ACC112 (cell line): ENCODE measurements around the gene CAMK2A.

ENCODE experiments used
- H2AFZ ChIP-seq: fragments of 200-600 bp; sonication (generic); one replicate; pipeline ENCODE4 v1.6.0; 2017; ENCODE audit warnings: antibody characterized with exemption, low read length; ENCODE audit not compliant: unreplicated experiment
- H3K27ac ChIP-seq: fragments of 200-600 bp; sonication (generic); 2 replicates; pipeline ENCODE4 v1.5.1; 2014; ENCODE audit warnings: low read depth, mild to moderate bottlenecking, antibody characterized with exemption, low read length, moderate library complexity
- H3K27me3 ChIP-seq: fragments of 200-600 bp; sonication (generic); 2 replicates; pipeline ENCODE4 v1.6.1; 2014; ENCODE audit warnings: mild to moderate bottlenecking, antibody characterized with exemption, low read length, moderate library complexity, mixed read lengths; ENCODE audit not compliant: insufficient read depth
- H3K36me3 ChIP-seq: fragments of 200-600 bp; sonication (generic); 2 replicates; pipeline ENCODE4 v1.6.1; 2016; ENCODE audit warnings: mild to moderate bottlenecking, antibody characterized with exemption, low read length, moderate library complexity, mixed read lengths; ENCODE audit not compliant: insufficient read depth
- H3K4me1 ChIP-seq: fragments of 200-600 bp; sonication (generic); one replicate; pipeline ENCODE4 v1.6.1; 2016; ENCODE audit warnings: low read length, mixed read lengths; ENCODE audit not compliant: insufficient read depth, unreplicated experiment, control insufficient read depth
- H3K4me3 ChIP-seq: fragments of 200-600 bp; sonication (generic); 2 replicates; pipeline ENCODE4 v1.5.1; 2014; ENCODE audit warnings: mild to moderate bottlenecking, low read depth, low read length
- H3K79me2 ChIP-seq: fragments of 200-600 bp; sonication (generic); one replicate; pipeline ENCODE4 v1.6.0; 2016; ENCODE audit warnings: low read length; ENCODE audit not compliant: control insufficient read depth, unreplicated experiment, insufficient read depth

The CAMK2A gene

GRCh38 chr5:150175536-150175935 lies 114.0 kb downstream of the CAMK2A start:
- Histone ChIP-seq H3K27ac (no peak overlapping the region), H3K4me1 (no peaks in the 10 kb centered on the region), H2AFZ (no peak overlapping the region), H3K27me3 (no peaks in the 10 kb centered on the region), H3K36me3 (no peaks in the 10 kb centered on the region), H3K79me2 (no peaks in the 10 kb centered on the region), H3K4me3 (no peak overlapping the region)

DNA sequence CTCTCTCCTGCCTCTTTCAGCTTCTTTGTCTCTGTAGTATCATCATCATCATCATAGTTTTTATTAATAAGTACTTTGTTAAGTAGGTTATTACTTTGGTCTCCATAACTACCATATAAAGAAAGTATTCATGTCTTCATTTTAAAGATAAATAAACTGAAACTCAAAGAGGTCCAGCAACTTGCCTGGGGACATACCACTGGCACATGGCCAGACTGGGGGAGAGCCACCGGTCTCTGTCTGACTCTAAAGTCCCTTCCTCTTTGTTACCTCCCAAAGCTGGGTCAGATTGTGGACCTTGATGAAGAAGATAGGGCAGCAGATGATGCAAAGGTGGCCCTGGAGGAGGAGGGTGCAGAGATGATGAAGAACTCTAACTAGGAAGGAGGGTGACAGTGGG lies 114.5 kb downstream of the CAMK2A start:
- no peaks in the 10 kb centered on the region for H3K36me3 ChIP-seq
- H3K4me3 ChIP-seq, result no peak overlapping the region
- 0 out of 2 replicates have a peak, but pooled peaks cover 5% of the 10 kb centered on the region for H3K27me3 ChIP-seq
- no peaks in the 10 kb centered on the region for H3K4me1 ChIP-seq
- H3K27ac ChIP-seq, result no peak overlapping the region
- H2AFZ ChIP-seq, result no peak overlapping the region
- H3K79me2 ChIP-seq, result no peaks in the 10 kb centered on the region

DNA sequence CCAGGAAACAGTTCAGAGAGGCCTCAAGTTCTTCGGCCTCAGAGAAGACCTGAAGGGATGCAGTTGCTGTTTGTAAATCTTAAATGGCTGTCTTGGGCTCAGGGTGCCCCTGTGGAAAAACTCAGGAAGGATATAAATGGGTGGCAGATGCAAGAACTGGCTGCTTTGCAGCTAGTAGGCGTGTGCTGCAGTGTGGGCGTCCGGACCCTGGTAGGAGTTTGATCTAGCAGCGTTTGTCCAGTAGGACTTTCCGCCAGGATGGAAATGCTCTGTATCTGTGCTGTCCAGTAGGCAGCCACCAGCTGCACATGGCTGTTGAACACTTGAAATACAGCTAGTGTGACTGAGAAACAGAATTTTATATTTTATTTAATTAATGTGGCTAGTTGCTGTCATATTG lies 115.3 kb downstream of the CAMK2A start:
- H3K27me3 ChIP-seq, result 0 out of 2 replicates have a peak, but pooled peaks cover 7% of the 10 kb centered on the region
- no peak overlapping the region for H3K27ac ChIP-seq
- H3K4me3 ChIP-seq, result no peak overlapping the region
- no peaks in the 10 kb centered on the region for H3K79me2 ChIP-seq
- H2AFZ ChIP-seq, result no peak overlapping the region
- no peaks in the 10 kb centered on the region for H3K4me1 ChIP-seq
- H3K36me3 ChIP-seq, result no peaks in the 10 kb centered on the region

DNA sequence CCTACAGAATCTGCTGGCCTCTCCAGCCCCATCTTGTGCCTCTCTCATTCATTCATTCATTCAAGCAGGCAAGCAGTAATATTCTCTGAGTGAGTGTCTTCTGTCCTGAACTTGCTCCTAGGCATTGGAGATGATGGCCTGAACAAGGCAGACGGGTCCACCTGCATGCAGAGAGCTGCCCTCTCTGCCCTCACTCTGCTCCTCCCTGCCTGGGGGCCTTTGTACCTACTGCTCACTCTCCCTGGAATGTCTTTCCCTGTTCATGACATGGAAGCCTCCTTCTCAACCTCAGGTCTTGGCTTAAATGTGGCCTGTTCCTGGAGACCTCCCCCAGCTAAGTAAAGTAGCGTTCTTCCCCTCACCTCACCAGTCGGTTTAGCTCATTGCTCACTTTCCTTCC lies 116.4 kb downstream of the CAMK2A start:
- Histone ChIP-seq H3K36me3 (no peaks in the 10 kb centered on the region), H3K27me3 (0 out of 2 replicates have a peak, but pooled peaks cover 7% of the 10 kb centered on the region), H3K4me1 (no peaks in the 10 kb centered on the region), H3K4me3 (no peak overlapping the region), H3K79me2 (no peaks in the 10 kb centered on the region), H2AFZ (no peak overlapping the region), H3K27ac (no peak overlapping the region)

DNA sequence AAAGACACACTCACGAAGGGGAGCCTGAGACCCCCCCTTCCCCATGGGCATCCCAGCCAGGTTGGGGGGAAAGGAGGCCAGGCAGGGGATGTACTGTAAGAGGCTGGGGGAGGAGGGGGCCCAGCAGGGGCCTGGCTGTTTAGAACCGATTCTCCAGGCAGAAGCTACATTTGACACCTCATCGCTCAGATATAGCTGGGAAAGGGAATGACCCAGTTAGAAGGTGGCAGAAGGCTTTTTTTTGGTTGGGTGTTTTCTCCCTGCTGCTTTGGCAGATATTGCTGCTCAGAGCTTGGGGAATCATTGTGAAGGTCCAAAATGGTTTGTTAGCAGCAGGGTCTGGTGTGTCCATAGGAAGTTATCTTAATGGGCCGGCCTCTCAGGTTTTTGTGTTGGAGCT lies 117.0 kb downstream of the CAMK2A start:
- Histone ChIP-seq H3K36me3 (no peaks in the 10 kb centered on the region), H3K4me3 (no peak overlapping the region), H2AFZ (no peak overlapping the region), H3K27ac (no peak overlapping the region), H3K4me1 (no peaks in the 10 kb centered on the region), H3K79me2 (no peaks in the 10 kb centered on the region), H3K27me3 (0 out of 2 replicates have a peak, but pooled peaks cover 7% of the 10 kb centered on the region)

DNA sequence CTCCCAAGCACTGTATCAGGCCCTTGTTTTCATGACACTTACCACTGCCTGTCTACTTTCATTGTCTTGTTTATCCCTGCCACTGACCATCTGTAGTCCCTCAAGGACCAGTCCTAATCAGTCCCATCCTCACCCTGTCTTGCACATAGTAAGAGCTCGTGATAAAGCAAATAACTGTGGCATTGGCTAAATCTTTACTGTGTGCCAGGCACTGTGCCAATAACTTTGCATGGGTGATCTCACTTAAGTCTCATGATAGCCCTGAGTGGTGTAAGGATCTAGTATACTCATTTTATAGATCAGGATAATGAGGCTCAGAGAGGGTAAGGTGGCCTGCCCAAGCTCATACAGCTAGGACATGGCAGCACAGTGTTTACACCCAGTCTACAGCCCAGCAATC lies 117.4 kb downstream of the CAMK2A start:
- no peaks in the 10 kb centered on the region for H3K36me3 ChIP-seq
- H2AFZ ChIP-seq, result no peak overlapping the region
- H3K27ac ChIP-seq, result no peak overlapping the region
- no peaks in the 10 kb centered on the region for H3K79me2 ChIP-seq
- no peaks in the 10 kb centered on the region for H3K4me1 ChIP-seq
- H3K27me3 ChIP-seq, result 0 out of 2 replicates have a peak, but pooled peaks cover 7% of the 10 kb centered on the region
- no peak overlapping the region for H3K4me3 ChIP-seq
